ENCODE results near the gene MAP1LC3B2.
"Not testable (repeated sequence)": the region's sequence is repeated elsewhere in the genome, so short reads cannot be mapped to it uniquely, and the experiment has no call there.

The MAP1LC3B2 gene

GRCh38 chr12:116561181-116561821, 2.1 kb downstream of the MAP1LC3B2 start:
- DNase-seq: no peak

GRCh38 chr12:116562090-116562489, 2.9 kb downstream of the MAP1LC3B2 start:
- DNase-seq: no peak

GRCh38 chr12:116563262-116563661, 4.1 kb downstream of the MAP1LC3B2 start:
- DNase-seq: no peak

GRCh38 chr12:116564080-116564479, 4.9 kb downstream of the MAP1LC3B2 start:
- DNase-seq: no peak

GRCh38 chr12:116565221-116565620, 6.0 kb downstream of the MAP1LC3B2 start:
- DNase-seq: not testable (repeated sequence)

- DNase-seq: no peak
Measured at GRCh38 chr12:116565963-116566362, 6.8 kb downstream of the MAP1LC3B2 start.

GRCh38 chr12:116568203-116568602, 9.0 kb downstream of the MAP1LC3B2 start:
- DNase-seq: no peak

- DNase-seq: no peak
Measured at GRCh38 chr12:116571089-116571488, 11.9 kb downstream of the MAP1LC3B2 start.

- DNase-seq: no peak
Measured at GRCh38 chr12:116573776-116574175, 14.6 kb downstream of the MAP1LC3B2 start.

GRCh38 chr12:116575754-116576153, 16.6 kb downstream of the MAP1LC3B2 start:
- not testable (repeated sequence) for DNase-seq

- DNase-seq: no peak
Measured at GRCh38 chr12:116577154-116577561, 18.0 kb downstream of the MAP1LC3B2 start.

- DNase-seq: no peak
Measured at GRCh38 chr12:116578051-116578450, 18.9 kb downstream of the MAP1LC3B2 start.

GRCh38 chr12:116582610-116583009, 23.4 kb downstream of the MAP1LC3B2 start:
- no peak for DNase-seq

- DNase-seq: no peak
Measured at GRCh38 chr12:116583129-116583694, 24.0 kb downstream of the MAP1LC3B2 start.

- DNase-seq: no peak
Measured at GRCh38 chr12:116587270-116587669, 28.1 kb downstream of the MAP1LC3B2 start.

- DNase-seq: no peak
Measured at GRCh38 chr12:116588390-116589028, 29.3 kb downstream of the MAP1LC3B2 start.

GRCh38 chr12:116589581-116589980, 30.4 kb downstream of the MAP1LC3B2 start:
- no peak for DNase-seq

- DNase-seq: no peak
Measured at GRCh38 chr12:116590561-116590960, 31.4 kb downstream of the MAP1LC3B2 start.

GRCh38 chr12:116591855-116592637, 32.9 kb downstream of the MAP1LC3B2 start:
- no peak for DNase-seq

- DNase-seq: no peak
Measured at GRCh38 chr12:116592731-116593130, 33.5 kb downstream of the MAP1LC3B2 start.

- no peak for DNase-seq
Measured at GRCh38 chr12:116594325-116595038, 35.3 kb downstream of the MAP1LC3B2 start.

GRCh38 chr12:116595186-116595585, 36.0 kb downstream of the MAP1LC3B2 start:
- DNase-seq: no peak

- no peak for DNase-seq
Measured at GRCh38 chr12:116595672-116596071, 36.5 kb downstream of the MAP1LC3B2 start.
